ENCODE data around the gene SVBP. TPM values are rescaled to one million over a fixed set of nuclear protein-coding genes. Genes with fewer than 3 reads are reported as not detected.
"Not testable (repeated sequence)": the region's sequence is repeated elsewhere in the genome, so short reads cannot be mapped to it uniquely, and the experiment has no call there.

SVBP gene
- polyA plus RNA-seq, 1 donor: 48.6 TPM

- no peak for DNase-seq
These were observed 23.8 kb upstream of the SVBP start for GRCh38 chr1:42841010-42841409.

GRCh38 chr1:42838482-42839190 lies 21.4 kb upstream of the SVBP start:
- no peak for DNase-seq

GRCh38 chr1:42837709-42838108 lies 20.5 kb upstream of the SVBP start:
- DNase-seq: no peak

GRCh38 chr1:42835422-42835821 lies 18.2 kb upstream of the SVBP start:
- no peak for DNase-seq

GRCh38 chr1:42834803-42835202 lies 17.6 kb upstream of the SVBP start:
- no peak for DNase-seq

- no peak for DNase-seq
These were observed 16.8 kb upstream of the SVBP start for GRCh38 chr1:42833981-42834380.

- DNase-seq: no peak
These were observed 15.5 kb upstream of the SVBP start for GRCh38 chr1:42832641-42833240.

- no peak for DNase-seq
These were observed 14.1 kb upstream of the SVBP start for GRCh38 chr1:42831273-42831672.

- no peak for DNase-seq
These were observed 13.4 kb upstream of the SVBP start for GRCh38 chr1:42830631-42831030.

- no peak for DNase-seq
These were observed 8.0 kb upstream of the SVBP start for GRCh38 chr1:42825036-42825851.

GRCh38 chr1:42824481-42825035 lies 7.4 kb upstream of the SVBP start:
- no peak for DNase-seq

- DNase-seq: no peak
These were observed 5.7 kb upstream of the SVBP start for GRCh38 chr1:42822800-42823392.

- no peak for DNase-seq
These were observed 4.5 kb upstream of the SVBP start for GRCh38 chr1:42821690-42822089.

GRCh38 chr1:42820813-42821212 lies 3.6 kb upstream of the SVBP start:
- no peak for DNase-seq

- no peak for DNase-seq
These were observed 779 bp upstream of the SVBP start for GRCh38 chr1:42817976-42818375.

GRCh38 chr1:42817440-42817767 lies 207 bp upstream of the SVBP start:
- no peak for DNase-seq

GRCh38 chr1:42815941-42816584 lies 1.1 kb downstream of the SVBP start:
- DNase-seq: peak; percentile 34

- DNase-seq: not testable (repeated sequence)
These were observed 2.4 kb downstream of the SVBP start for GRCh38 chr1:42814815-42815214.

- DNase-seq: no peak
These were observed 10.0 kb downstream of the SVBP start for GRCh38 chr1:42807056-42807668.

- DNase-seq: no peak
These were observed 10.6 kb downstream of the SVBP start for GRCh38 chr1:42806593-42806992.

- no peak for DNase-seq
These were observed 11.0 kb downstream of the SVBP start for GRCh38 chr1:42806171-42806570.

GRCh38 chr1:42801832-42802473 lies 15.2 kb downstream of the SVBP start:
- DNase-seq: no peak

Measured in hindlimb muscle (tissue), 1 donor.